Measurements from ENCODE around the gene SYNE1. TPM values are rescaled to one million over a fixed set of nuclear protein-coding genes. Genes with fewer than 3 reads are reported as not detected.

The SYNE1 gene
- total RNA-seq, 4 donors from 2014 or later = 111 to 156 (median 124) TPM

GRCh38 chr6:152463164-152463563 lies 174.0 kb downstream of the SYNE1 start:
- intact Hi-C loops (cut with DNase I; ENCODE audit: low total_unique reads) = no loop called here
- DNase-seq (ENCODE audit: low spot score in 2 of 2) = no peak
- TF ChIP-seq CTCF (IDR thresholded peaks at IDR 0.05) (no peak), POLR2A (IDR thresholded peaks at IDR 0.05) (no peak)
- 75 to 77% methylated on average over 7 of the region's 7 CpGs for WGBS, 2 donors
- no peak overlapping the region for H3K4me3 ChIP-seq (ENCODE audit: low read depth, poor library complexity, severe bottlenecking)

GRCh38 chr6:152462716-152463115 lies 174.4 kb downstream of the SYNE1 start:
- 65 to 71% methylated on average over 6 of the region's 6 CpGs for WGBS, 2 donors
- intact Hi-C loops (cut with DNase I; ENCODE audit: low total_unique reads) = no loop called here
- TF ChIP-seq POLR2A (IDR thresholded peaks at IDR 0.05) (no peak), CTCF (IDR thresholded peaks at IDR 0.05) (no peak)
- no peak overlapping the region for H3K4me3 ChIP-seq (ENCODE audit: low read depth, poor library complexity, severe bottlenecking)
- no peak for DNase-seq (ENCODE audit: low spot score in 2 of 2)

GRCh38 chr6:152461556-152461955 lies 175.6 kb downstream of the SYNE1 start:
- intact Hi-C loops (cut with DNase I; ENCODE audit: low total_unique reads) = no loop called here
- TF ChIP-seq CTCF (IDR thresholded peaks at IDR 0.05) (no peak), POLR2A (IDR thresholded peaks at IDR 0.05) (no peak)
- DNase-seq (ENCODE audit: low spot score in 2 of 2) = no peak
- 74 to 80% methylated on average over 5 of the region's 5 CpGs for WGBS, 2 donors
- H3K4me3 ChIP-seq (ENCODE audit: low read depth, poor library complexity, severe bottlenecking) = no peak overlapping the region

- no peak for DNase-seq (ENCODE audit: low spot score in 2 of 2)
- no peak overlapping the region for H3K4me3 ChIP-seq (ENCODE audit: low read depth, poor library complexity, severe bottlenecking)
- WGBS, 2 donors = 64 to 67% methylated on average over 8 of the region's 8 CpGs
- intact Hi-C loops (cut with DNase I; ENCODE audit: low total_unique reads) = no loop called here
- no peak for TF ChIP-seq POLR2A (IDR thresholded peaks at IDR 0.05)
- TF ChIP-seq CTCF (IDR thresholded peaks at IDR 0.05) = no peak
Measured at GRCh38 chr6:152458648-152459644, 178.2 kb downstream of the SYNE1 start.

- DNase-seq (ENCODE audit: low spot score in 2 of 2) = no peak
- H3K4me3 ChIP-seq (ENCODE audit: low read depth, poor library complexity, severe bottlenecking) = no peak overlapping the region
- intact Hi-C loops (cut with DNase I; ENCODE audit: low total_unique reads) = no loop called here
- TF ChIP-seq CTCF (IDR thresholded peaks at IDR 0.05) = no peak
- no peak for TF ChIP-seq POLR2A (IDR thresholded peaks at IDR 0.05)
- WGBS, 2 donors = 87 to 96% methylated on average over 4 of the region's 4 CpGs
Measured at GRCh38 chr6:152457949-152458624, 179.1 kb downstream of the SYNE1 start.
